ENCODE data around the gene TOP3A.
A peak's percentile ranks its signal among the peaks of the same experiment; 100 is the strongest.

TOP3A gene

DNA sequence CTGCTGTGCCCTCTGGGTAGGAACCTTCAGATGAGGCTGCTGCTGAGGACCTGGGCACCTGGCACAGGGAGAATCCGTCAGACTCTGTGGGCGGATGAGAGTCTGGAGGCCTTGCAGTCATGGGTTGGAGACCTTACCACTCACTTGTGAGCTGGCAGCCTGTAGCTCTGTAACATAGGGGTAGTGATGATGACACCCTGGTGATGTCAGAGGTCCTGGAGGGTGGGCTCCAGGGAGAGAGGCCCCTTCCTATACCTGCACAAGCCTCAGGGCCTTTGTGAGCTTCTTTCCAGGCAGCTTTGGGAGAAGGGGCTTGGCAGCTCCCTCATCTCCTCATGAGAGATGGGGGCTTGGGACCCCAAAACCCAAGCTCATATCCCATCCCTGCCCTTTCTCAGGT is 52.7 kb downstream of the TOP3A start:
- Histone ChIP-seq H3K27me3 (replicated peaks; ENCODE audit: control insufficient read depth, insufficient read depth, low read length) (no peaks in the 10 kb centered on the region), H3K4me3 (replicated peaks; ENCODE audit: low read depth, low read length) (no peak overlapping the region), H3K36me3 (ENCODE audit: control insufficient read depth, insufficient read depth, low read length) (peaks cover 6% of the 10 kb centered on the region)
- no peak for DNase-seq (ENCODE audit: extremely low read depth, insufficient read length)
- TF ChIP-seq CTCF (IDR thresholded peaks at IDR 0.05; ENCODE audit: insufficient read depth, low read length, poor library complexity, severe bottlenecking) = no peak

- peaks cover 6% of the 10 kb centered on the region for H3K36me3 ChIP-seq (ENCODE audit: control insufficient read depth, insufficient read depth, low read length)
- H3K27me3 ChIP-seq (replicated peaks; ENCODE audit: control insufficient read depth, insufficient read depth, low read length) = no peaks in the 10 kb centered on the region
- TF ChIP-seq CTCF (IDR thresholded peaks at IDR 0.05; ENCODE audit: insufficient read depth, low read length, poor library complexity, severe bottlenecking) = no peak
- DNase-seq (ENCODE audit: extremely low read depth, insufficient read length) = no peak
- peak overlapping the region; percentile 73; the same call in 1 of the 2 replicates for H3K4me3 ChIP-seq (replicated peaks; ENCODE audit: low read depth, low read length)
These were observed 53.1 kb downstream of the TOP3A start for GRCh38 chr17:18261659-18262058.

DNA sequence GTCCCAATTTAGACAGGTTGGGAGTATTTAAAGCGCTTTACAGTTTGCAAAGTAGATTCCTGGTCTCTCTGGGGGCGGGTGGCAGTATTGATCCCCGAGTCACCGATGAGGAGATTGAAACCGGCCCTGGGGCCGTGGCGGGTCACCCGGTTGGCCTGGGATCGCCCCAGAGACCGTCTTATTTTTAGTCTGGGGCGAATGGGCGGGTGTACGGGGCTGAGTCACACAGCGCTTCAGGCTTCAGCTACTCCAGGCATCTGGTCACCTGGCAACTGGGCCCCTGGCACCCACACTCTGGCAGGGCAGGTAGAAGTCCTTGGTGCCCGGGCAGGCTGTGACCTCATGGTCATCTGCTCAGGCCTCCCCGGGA is 53.7 kb downstream of the TOP3A start:
- Histone ChIP-seq H3K27me3 (replicated peaks; ENCODE audit: control insufficient read depth, insufficient read depth, low read length) (no peaks in the 10 kb centered on the region), H3K4me3 (replicated peaks; ENCODE audit: low read depth, low read length) (peak overlapping the region; percentile 73), H3K36me3 (ENCODE audit: control insufficient read depth, insufficient read depth, low read length) (peaks cover 11% of the 10 kb centered on the region)
- DNase-seq (ENCODE audit: extremely low read depth, insufficient read length) = no peak
- no peak for TF ChIP-seq CTCF (IDR thresholded peaks at IDR 0.05; ENCODE audit: insufficient read depth, low read length, poor library complexity, severe bottlenecking)

GRCh38 chr17:18260332-18261145 is 54.3 kb downstream of the TOP3A start, which contains the start of gene MIEF2:
Gene MIEF2 (plus strand): TSS chr17:18260662. CDS start chr17:18262721, 2,059 bp downstream.
- TF ChIP-seq CTCF (IDR thresholded peaks at IDR 0.05; ENCODE audit: insufficient read depth, low read length, poor library complexity, severe bottlenecking) = no peak
- peak within 1 kb of the TSS; percentile 73 for H3K4me3 ChIP-seq (replicated peaks; ENCODE audit: low read depth, low read length)
- DNase-seq (ENCODE audit: extremely low read depth, insufficient read length) = peak; percentile 91
- H3K27me3 ChIP-seq (replicated peaks; ENCODE audit: control insufficient read depth, insufficient read depth, low read length) = no peaks in the 10 kb centered on the region
- peaks cover 14% of the 10 kb centered on the region for H3K36me3 ChIP-seq (ENCODE audit: control insufficient read depth, insufficient read depth, low read length)

DNA sequence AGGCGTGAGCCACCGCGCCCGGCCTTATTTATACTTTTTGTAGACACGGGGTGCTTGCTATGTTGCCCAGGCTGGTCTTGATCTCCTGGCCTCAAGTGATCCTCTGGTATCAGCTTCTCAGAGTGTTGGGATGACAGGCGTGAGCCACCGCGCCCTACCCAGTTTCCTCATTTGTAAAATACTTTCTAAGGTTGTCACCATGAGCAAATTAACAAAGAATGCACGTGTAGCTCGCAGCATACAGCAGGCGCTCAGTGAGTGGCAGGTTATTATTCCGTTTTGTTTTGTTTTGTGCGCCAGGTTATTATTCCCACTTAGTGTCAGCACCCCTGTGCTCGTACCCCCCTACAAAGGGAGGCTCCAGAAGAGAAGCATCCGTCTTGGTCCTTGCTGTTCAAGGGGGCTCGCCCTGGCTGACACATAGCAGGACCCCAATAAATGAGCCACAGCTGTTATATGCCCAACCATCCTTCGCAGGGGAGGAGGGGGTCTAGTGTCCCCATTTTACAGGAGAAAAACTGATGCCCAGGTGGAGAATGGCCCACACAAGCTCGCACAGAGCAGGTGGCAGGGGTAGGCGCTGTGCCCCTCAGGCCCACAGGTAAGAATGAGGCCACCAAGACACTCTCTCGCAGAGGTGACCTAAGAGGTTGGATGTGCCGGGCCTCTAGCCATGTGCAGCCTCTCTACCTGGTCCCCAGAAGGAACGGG is 55.0 kb downstream of the TOP3A start:
- no peak for DNase-seq (ENCODE audit: extremely low read depth, insufficient read length)
- H3K36me3 ChIP-seq (ENCODE audit: control insufficient read depth, insufficient read depth, low read length) = peaks cover 14% of the 10 kb centered on the region

More for the DNA sequence above, 55.0 kb downstream of the TOP3A start:
- H3K27me3 ChIP-seq (replicated peaks; ENCODE audit: control insufficient read depth, insufficient read depth, low read length) = no peaks in the 10 kb centered on the region
- peak overlapping the region; percentile 73 for H3K4me3 ChIP-seq (replicated peaks; ENCODE audit: low read depth, low read length)
- TF ChIP-seq CTCF (IDR thresholded peaks at IDR 0.05; ENCODE audit: insufficient read depth, low read length, poor library complexity, severe bottlenecking) = no peak

Data from GM06990 (cell line).